EH (cell line): ENCODE results near the gene NFE2L3.

ENCODE experiments used
- DNase-seq: peaks from one replicate; pipeline ENCODE4 v3.0.0-alpha.2; 2015; ENCODE audit warnings: low read depth

NFE2L3 gene

DNA sequence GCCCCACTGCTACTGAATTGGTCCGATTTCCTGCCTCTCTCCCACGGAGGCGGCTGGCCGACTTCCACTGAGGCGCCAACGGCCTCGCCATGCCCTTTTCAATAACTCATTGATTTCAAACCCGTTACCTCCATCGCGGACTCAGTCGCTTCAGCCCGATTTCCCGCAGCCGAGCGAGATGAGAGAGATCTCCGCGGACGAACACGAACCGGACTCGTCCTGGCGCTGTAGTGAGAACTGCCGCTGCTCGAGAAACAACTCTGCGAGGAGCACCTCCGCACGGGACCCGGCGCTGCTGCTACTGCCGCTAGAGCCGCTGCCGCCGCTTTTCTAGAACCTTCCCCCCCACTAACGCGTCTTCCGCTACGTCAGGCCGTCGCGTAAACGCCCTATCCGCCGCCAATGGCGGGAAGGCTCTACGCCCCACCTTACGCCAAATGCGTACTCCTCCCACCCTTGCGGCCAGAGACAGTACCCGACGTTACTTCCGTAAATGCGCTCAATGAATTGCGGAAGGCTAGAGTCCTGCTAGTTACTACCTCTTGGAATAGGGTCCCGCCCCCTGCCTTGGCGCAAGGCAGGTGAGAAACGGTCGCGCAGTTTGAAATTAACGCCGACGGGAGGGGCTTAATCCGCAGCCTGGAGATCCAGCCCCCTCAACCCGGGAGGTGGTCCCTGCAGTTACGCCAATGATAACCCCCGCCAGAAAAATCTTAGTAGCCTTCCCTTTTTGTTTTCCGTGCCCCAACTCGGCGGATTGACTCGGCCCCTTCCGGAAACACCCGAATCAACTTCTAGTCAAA, 48.6 kb downstream of the NFE2L3 start, which contains the start of gene HNRNPA2B1:
Gene HNRNPA2B1 (minus strand): TSS at position 303 of the 803 bp plus-strand sequence. CDS start 169 bp downstream, at position 134.
- peak; percentile 98 for DNase-seq

DNA sequence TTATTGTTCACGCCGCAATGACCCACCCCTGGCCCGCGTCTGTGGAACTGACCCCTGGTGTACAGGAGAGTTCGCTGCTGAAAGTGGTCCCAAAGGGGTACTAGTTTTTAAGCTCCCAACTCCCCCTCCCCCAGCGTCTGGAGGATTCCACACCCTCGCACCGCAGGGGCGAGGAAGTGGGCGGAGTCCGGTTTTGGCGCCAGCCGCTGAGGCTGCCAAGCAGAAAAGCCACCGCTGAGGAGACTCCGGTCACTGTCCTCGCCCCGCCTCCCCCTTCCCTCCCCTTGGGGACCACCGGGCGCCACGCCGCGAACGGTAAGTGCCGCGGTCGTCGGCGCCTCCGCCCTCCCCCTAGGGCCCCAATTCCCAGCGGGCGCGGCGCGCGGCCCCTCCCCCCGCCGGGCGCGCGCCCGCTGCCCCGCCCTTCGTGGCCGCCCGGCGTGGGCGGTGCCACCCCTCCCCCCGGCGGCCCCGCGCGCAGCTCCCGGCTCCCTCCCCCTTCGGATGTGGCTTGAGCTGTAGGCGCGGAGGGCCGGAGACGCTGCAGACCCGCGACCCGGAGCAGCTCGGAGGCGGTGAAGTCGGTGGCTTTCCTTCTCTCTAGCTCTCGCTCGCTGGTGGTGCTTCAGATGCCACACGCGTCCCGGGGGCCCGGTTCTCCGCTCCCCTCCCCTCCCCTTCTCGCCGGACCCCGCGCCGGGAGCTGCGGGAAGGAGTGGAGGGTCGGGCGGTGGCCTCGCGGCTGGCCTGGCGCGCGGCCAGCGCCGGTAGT, 49.4 kb downstream of the NFE2L3 start, which contains the start of gene CBX3:
Gene CBX3 (plus strand): TSS at position 499 of the 772 bp plus-strand sequence. CDS start 1,254 bp downstream, outside the sequence.
- peak; percentile 89 for DNase-seq

DNA sequence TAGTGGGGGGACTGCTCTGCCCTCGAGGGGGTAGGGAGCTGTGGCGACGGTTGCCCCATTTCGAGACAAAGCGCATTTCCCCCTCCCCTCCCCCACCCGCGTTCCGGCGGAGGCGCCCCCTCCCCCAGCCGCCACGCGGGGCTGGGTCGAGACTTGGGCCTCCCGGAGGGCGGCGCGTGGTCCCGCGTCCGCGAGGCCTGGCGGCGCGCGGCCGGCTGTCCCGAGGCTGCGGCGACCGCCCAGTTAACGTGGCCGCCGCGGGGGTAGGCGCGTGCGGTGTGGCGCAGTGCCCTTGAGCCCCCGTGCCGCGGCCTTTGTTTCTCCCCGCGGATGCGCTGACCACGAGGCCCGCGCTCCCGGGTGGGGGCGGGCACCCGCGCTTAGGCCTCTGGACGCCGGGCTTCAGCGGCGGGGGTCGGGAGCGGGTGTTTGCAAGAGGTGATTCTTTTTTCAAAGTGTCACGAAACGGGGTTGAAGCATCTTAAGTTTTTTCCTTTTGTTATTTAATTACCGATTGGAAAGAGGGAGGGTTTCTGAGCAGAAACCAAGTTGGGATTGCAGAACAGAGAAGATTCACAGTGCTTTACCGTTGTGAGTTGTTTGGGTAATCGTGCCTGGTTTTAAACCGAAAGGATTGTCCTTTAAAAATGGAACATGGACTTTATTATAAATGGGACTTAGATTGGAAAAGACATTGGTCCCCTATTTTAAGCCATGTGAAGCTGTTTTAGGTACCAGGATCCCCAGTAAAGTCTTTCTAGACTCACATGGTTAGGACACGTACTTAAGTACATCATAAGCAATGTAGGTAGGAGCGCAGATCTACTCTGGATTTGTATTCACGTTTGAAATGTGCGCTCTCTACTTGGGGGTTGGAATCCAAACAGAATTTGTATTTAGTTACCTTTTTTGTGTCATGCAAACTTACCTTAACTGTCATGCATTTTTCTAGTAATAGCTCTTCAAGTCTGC, 50.3 kb downstream of the NFE2L3 start:
- peak; percentile 52 for DNase-seq

DNA sequence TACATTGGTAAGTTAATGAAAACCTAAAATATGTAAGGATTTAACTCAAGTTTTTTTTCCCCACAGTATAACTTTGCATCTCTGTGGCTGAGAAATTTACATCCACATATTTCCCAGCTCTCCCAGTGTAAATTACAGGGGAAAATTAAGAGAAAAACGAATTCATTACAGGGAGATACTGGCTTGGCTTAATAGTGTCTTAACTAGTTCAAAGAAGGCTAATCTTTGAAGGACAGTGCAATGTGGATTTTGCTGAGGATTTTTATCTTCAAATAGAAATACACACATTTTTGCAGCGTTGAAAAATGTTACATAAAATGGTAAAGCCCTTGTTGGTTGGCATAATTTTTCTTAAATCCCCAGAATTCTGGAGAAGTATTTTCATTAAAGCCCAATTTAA, 51.0 kb downstream of the NFE2L3 start:
- no peak for DNase-seq

DNA sequence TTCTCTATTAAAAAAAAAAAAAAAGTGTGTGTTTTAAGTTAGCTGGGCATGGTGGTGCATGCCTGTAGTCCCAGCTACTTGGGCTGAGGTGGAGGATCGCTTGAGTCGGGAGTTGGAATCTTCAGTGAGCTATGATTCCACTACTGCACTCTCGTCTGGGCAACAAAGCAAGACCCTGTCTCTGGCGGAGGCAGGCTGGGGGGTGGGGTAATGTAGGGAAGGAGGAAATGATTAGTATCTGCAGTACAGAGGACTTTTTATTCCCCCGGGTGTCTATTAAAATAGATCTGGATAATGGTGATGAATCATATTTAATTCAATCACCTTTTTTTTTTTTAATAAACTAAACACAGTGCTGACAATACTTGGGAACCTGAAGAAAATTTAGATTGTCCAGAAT, 56.0 kb downstream of the NFE2L3 start:
- no peak for DNase-seq

DNA sequence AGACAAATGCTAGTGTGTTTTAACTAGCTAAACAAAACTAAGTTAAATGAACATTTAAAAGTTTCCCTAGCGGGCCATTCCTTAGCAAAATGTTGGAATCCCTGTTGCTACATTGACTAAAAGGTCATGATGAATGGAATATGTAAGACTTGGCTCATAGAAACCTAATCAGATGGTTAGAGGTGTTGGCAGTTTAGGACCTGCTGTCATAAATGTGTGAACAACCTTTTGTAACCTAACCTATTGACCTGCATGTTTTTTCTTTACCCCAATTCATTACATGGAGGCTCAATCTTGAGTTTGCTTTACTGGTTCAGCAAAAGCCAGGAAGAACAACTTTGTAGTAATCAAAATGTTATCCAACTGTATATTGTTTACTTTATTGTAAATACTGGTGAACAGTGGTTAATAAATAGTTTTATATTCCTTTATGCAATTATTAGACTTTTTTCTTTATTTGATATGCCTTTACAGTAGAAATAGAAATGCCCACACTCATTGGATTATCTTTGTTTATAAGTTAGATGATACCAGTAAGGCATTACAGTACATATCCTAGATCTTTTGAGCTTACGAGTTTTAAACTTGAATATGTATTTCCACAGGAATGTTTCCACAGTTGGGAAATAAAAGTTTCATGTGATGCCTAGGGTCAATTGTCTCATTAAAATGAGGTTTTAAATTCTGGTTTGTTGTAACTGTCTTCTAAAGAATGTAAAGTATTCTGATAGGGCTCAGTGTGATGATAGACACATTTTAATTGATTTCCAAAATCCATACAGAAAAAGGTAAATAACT, 61.1 kb downstream of the NFE2L3 start:
- peak; percentile 20 for DNase-seq

DNA sequence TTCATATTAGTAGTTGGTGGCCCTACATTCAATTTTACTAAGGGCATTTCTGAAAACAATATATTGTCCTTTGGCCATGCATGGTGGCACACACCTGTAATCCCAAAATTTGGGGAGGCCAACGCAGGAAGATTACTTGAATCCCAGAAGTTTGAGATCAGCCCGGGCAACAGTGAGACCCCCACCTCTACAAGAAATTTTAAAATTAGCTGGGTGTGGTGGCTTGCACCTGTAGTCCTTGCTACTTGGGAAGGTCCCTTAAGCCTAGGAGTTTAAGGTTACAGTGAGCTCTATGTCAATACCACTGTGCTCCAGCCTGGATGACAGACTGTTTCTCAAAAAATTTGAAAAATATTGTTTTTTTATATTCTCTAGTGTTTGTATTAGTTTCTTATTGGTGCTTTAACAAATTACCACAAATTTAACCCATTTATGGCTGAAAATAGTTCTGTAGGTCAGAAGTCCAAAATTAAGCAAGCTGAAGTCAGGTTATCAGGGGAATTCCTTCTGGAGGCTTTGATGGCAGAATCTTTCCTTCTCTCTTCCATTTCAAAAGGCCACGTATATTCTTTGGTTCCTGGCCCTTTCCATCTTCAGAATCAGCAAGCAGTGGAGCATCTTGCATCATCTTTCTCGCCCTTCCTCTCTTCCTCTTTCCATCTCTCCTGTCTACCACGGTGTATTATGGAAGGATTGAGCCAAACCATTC, 62.0 kb downstream of the NFE2L3 start:
- no peak for DNase-seq

DNA sequence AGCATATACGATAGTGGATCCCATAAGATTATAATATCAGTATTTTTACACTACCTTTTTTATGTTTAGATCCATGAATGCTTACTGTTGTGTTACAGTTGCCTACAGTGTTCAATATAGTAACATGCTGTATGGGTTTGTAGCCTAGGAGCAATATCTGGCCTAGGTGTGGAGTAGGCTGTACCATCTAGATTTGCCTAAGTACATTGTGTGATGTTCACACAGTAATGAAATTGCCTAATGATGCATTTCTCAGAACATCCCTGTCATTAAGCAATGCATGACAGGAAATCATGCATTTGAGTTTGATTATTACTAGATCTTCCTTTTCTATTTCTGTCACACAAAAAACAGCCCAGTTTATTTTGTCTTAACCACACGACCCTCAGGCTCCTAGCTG, 64.1 kb downstream of the NFE2L3 start:
- no peak for DNase-seq

DNA sequence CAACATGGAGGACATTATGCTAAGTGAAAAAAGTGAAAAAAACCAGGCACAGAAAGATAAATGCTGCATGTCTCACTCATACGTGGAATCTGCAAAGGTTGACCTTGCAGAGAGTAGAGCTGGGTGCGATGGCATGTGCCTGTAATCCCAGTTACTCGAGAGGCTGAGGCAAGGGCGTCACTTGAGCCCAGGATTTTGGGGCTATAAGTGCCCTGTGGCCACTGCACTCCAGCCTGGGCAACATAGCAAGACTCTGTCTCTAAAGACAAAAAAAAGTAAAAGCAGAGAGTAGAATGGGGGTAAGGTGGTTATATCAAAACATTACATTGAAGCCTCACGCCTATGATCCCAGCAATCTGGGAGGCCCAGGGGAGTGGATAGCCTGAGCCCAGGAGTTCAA, 72.4 kb downstream of the NFE2L3 start:
- no peak for DNase-seq

DNA sequence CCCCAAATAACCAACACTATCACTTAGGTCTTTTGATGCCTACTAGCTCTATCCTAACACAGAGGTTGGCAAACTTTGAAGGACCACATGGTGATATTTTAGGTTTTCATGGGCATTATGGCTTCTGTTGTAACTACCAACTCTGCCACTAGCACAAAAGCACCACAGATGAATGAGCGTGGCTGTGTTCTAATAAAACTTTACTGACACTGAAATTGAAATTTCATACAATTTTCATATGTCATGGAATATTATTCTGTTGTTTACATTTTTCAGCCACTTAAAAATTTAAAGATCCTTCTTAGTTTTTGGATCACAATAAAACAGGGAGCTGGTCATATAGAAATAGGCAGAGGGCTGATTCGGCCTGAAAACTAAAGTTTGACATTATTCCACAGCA, 76.0 kb downstream of the NFE2L3 start:
- no peak for DNase-seq

DNA sequence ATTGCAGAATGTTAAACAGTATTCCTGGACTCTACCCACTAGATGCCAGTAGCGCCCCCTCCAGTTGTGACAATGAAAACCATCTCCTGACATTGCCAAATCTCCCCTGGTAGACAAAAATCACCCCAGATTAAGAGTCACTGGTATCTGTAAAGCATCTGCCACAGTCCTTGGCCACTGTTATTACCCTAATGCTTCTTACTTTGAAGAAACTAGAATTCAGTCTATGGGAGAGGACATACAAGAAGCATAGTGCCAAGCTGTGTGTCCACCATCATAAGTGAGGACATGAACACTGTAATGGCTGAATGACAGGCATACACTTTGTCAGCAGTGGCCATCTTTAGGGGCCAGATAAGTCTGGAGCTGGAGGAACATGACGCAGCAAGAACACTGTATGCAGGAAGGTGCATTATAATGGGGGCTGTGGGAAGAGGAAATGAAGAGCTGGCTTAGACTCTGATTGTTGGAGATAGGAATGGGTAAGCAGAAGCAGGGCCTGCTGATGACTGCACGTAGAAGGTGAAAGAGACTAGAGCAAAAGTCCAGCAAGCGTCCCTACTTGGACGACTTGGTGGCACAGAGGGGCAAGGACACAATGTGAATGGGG, 82.0 kb downstream of the NFE2L3 start:
- DNase-seq, result no peak
